Measurements from ENCODE around the gene NDUFA7. TPM values are rescaled to one million over a fixed set of nuclear protein-coding genes. Genes with fewer than 3 reads are reported as not detected.

The NDUFA7 gene
- total and polyA plus RNA-seq, 2 donors (not counting 1 experiment from before 2014, with no cell fraction given) = 28.6 to 71.7 TPM

DNA sequence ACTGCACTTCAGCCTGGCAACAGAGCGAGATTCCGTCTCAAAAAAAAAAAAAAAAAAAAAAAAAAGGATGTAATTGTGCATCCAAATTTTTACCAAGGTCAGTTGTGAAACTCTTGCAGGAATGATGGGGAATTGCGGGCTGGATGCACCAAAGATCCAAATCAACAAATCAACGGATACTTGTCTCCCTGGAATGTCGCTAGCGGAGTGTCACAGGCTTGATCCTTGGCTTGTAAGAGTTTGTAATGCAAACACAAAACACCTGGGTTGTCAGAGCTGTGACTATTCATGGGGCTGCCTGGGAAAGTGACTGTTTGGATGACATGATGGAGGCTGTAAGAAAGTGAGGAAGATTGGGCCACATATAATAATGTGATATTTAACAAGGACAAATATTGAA is 17.7 kb upstream of the NDUFA7 start:
- CTCF ChIA-PET = interaction anchor here (0.6 to 1.2 kb wide), 2 partner anchors 11 to 195 kb away, joined by 3 read pairs; no protein-coding TSS in a partner anchor
- H3K4me1 ChIP-seq (ENCODE audit: control insufficient read depth in 2 of 2, insufficient read depth in 2 of 2, low read length in 2 of 2) = peaks cover 19 to 24% of the 10 kb centered on the region in 2 donors
- intact Hi-C loops (cut with micrococcal nuclease) = no loop called here
- WGBS (ENCODE audit: insufficient coverage) = 100% methylated on average over 2 of the region's 6 CpGs
- no peak for DNase-seq
- ATAC-seq (ENCODE audit: low read depth) = no peak
- peaks cover 0 to 51% (median 13%) of the 10 kb centered on the region in 4 experiments for H3K27me3 ChIP-seq (replicated peaks in 1 of 4; ENCODE audit: control extremely low read depth in 1 of 4, control insufficient read depth in 3 of 4, insufficient read depth in 4 of 4, low read length in 3 of 4)
- H3K79me2 ChIP-seq (ENCODE audit: control insufficient read depth, insufficient read depth, low read length) = no peaks in the 10 kb centered on the region
- H2AFZ ChIP-seq (ENCODE audit: insufficient read depth, low read depth, low read length, poor library complexity, severe bottlenecking) = no peak overlapping the region
- Mint-ChIP-seq H3K4me1 (peaks cover 16% of the 10 kb centered on the region), H3K9me3 (ENCODE audit: insufficient read depth) (no peaks in the 10 kb centered on the region), H3K27me3 (peaks cover 33% of the 10 kb centered on the region), H3K4me3 (no peak overlapping the region), H3K27ac (no peak overlapping the region)
- no peaks in the 10 kb centered on the region for H4K20me1 ChIP-seq (ENCODE audit: control insufficient read depth, insufficient read depth, low read length, poor library complexity, severe bottlenecking)
- POLR2A ChIA-PET = no interaction called here
- H3K27ac ChIP-seq (ENCODE audit: low read length in 2 of 2) = no peak overlapping the region
- no peaks in the 10 kb centered on the region for H3K36me3 ChIP-seq (replicated peaks in 1 of 2; ENCODE audit: control extremely low read depth in 1 of 2, control insufficient read depth in 1 of 2, extremely low read depth in 1 of 2, insufficient read depth in 2 of 2, low read length in 1 of 2)
- no peak overlapping the region for H3K4me2 ChIP-seq (replicated peaks; ENCODE audit: low read depth, low read length, poor library complexity, severe bottlenecking)
- no peak for TF ChIP-seq EZH2 (IDR thresholded peaks at IDR 0.05; ENCODE audit: borderline replicate concordance, insufficient read depth, low read depth, low read length, poor library complexity, severe bottlenecking)
- no peak for TF ChIP-seq CTCF (IDR thresholded peaks at IDR 0.05)
- no peak overlapping the region for H3K4me3 ChIP-seq (ENCODE audit: control extremely low read depth in 1 of 5, extremely low read depth in 1 of 5, insufficient read depth in 1 of 5, low read depth in 2 of 5, low read length in 4 of 5)
- peaks cover 0 to 22% (median 0%) of the 10 kb centered on the region in 3 donors for H3K9me3 ChIP-seq (ENCODE audit: control extremely low read depth in 1 of 3, control insufficient read depth in 2 of 3, insufficient read depth in 1 of 3, low read length in 2 of 3)
- no peak overlapping the region for H3K9ac ChIP-seq (ENCODE audit: low read length)

DNA sequence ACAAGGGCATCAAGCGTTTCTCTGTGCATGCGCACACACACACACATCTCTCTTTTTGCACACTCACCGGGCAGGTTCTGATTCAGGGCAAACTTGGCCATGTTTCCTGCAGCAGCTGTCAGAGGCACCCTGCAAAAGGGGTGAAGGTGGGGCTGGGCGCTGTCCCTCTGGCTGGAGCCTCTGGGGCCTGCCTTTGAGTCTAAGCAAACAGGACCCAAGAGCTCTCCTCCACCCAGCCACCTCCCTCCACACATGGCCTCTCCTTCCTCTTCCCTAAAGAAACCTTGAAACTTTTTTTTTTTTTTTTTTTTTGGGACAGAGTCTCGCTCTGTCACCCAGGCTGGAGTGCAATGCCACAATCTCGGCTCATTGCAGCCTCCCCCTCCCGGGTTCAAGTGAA is 16.6 kb upstream of the NDUFA7 start:
- peaks cover 9 to 18% of the 10 kb centered on the region in 2 donors for H3K4me1 ChIP-seq (ENCODE audit: control insufficient read depth in 2 of 2, insufficient read depth in 2 of 2, low read length in 2 of 2)
- H3K79me2 ChIP-seq (ENCODE audit: control insufficient read depth, insufficient read depth, low read length) = no peaks in the 10 kb centered on the region
- intact Hi-C loops (cut with micrococcal nuclease) = no loop called here
- no peak overlapping the region for H2AFZ ChIP-seq (ENCODE audit: insufficient read depth, low read depth, low read length, poor library complexity, severe bottlenecking)
- H3K27ac Mint-ChIP-seq = no peak overlapping the region
- H3K4me3 ChIP-seq (ENCODE audit: control extremely low read depth in 1 of 5, extremely low read depth in 1 of 5, insufficient read depth in 1 of 5, low read depth in 2 of 5, low read length in 4 of 5) = no peak overlapping the region
- H3K27me3 Mint-ChIP-seq = peaks cover 29% of the 10 kb centered on the region
- ATAC-seq (ENCODE audit: low read depth) = no peak
- no peak overlapping the region for H3K9ac ChIP-seq (ENCODE audit: low read length)
- no peaks in the 10 kb centered on the region for H3K36me3 ChIP-seq (replicated peaks in 1 of 2; ENCODE audit: control extremely low read depth in 1 of 2, control insufficient read depth in 1 of 2, extremely low read depth in 1 of 2, insufficient read depth in 2 of 2, low read length in 1 of 2)
- CTCF ChIA-PET = interaction anchor here (1.2 kb wide), 1 partner anchor 13 kb away, joined by 3 read pairs; no protein-coding TSS in a partner anchor
- H3K27ac ChIP-seq (ENCODE audit: low read length in 2 of 2) = no peak overlapping the region
- DNase-seq = no peak
- H3K9me3 Mint-ChIP-seq (ENCODE audit: insufficient read depth) = no peaks in the 10 kb centered on the region
- H3K9me3 ChIP-seq (ENCODE audit: control extremely low read depth in 1 of 3, control insufficient read depth in 2 of 3, insufficient read depth in 1 of 3, low read length in 2 of 3) = peaks cover 0 to 16% (median 0%) of the 10 kb centered on the region in 3 donors
- no peak overlapping the region for H3K4me3 Mint-ChIP-seq
- no peak overlapping the region for H3K4me2 ChIP-seq (replicated peaks; ENCODE audit: low read depth, low read length, poor library complexity, severe bottlenecking)
- 87% methylated on average over 4 of the region's 7 CpGs for WGBS (ENCODE audit: insufficient coverage)
- POLR2A ChIA-PET = interaction anchor here (0.7 kb wide), 1 partner anchor 1527 kb away, joined by 5 read pairs; no protein-coding TSS in a partner anchor
- H4K20me1 ChIP-seq (ENCODE audit: control insufficient read depth, insufficient read depth, low read length, poor library complexity, severe bottlenecking) = no peaks in the 10 kb centered on the region
- H3K4me1 Mint-ChIP-seq = peaks cover 8% of the 10 kb centered on the region
- H3K27me3 ChIP-seq (replicated peaks in 1 of 4; ENCODE audit: control extremely low read depth in 1 of 4, control insufficient read depth in 3 of 4, insufficient read depth in 4 of 4, low read length in 3 of 4) = peaks cover 0 to 51% (median 12%) of the 10 kb centered on the region in 4 experiments
- TF ChIP-seq CTCF (IDR thresholded peaks at IDR 0.05) = no peak
- no peak for TF ChIP-seq EZH2 (IDR thresholded peaks at IDR 0.05; ENCODE audit: borderline replicate concordance, insufficient read depth, low read depth, low read length, poor library complexity, severe bottlenecking)
